ENCODE measurements around the gene MARK1.

Gene MARK1

DNA sequence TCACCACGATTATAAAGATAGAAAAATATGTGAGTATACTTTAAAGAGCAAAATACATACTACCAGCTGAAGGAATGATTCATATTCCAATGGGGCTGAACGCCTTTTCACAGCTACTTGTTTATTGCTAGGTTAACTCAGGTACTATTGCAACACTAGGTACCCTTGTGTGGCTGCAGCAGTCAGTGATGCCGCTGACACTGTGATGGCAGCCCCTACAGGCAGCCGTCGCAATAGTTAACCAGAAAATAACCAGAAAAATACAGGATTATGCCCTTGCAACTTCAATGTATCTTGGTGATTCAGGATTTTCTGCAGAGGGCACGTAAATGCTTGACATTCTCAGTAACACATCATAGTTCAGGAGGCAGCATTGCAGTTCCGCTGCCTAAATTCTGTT, 1.6 kb upstream of the MARK1 start:
- DNase-seq (ENCODE audit: low spot score), result no peak
- in situ Hi-C loops (cut with MboI; ENCODE audit: low pct_unique_long_range_greater_than_20kb, low sequenced_read_pairs, unreplicated experiment), result no loop called here
- no peak for TF ChIP-seq CTCF (IDR thresholded peaks at IDR 0.05; ENCODE audit: extremely low read depth, insufficient read depth, missing control alignments)

- in situ Hi-C loops (cut with MboI; ENCODE audit: low pct_unique_long_range_greater_than_20kb, low sequenced_read_pairs, unreplicated experiment), result no loop called here
- peak; percentile 54 for DNase-seq (ENCODE audit: low spot score)
- TF ChIP-seq CTCF (IDR thresholded peaks at IDR 0.05; ENCODE audit: extremely low read depth, insufficient read depth, missing control alignments), result no peak
Observed at GRCh38 chr1:220527279-220527907, 543 bp upstream of the MARK1 start.

GRCh38 chr1:220528679-220529501, 954 bp downstream of the MARK1 start:
- TF ChIP-seq CTCF (IDR thresholded peaks at IDR 0.05; ENCODE audit: extremely low read depth, insufficient read depth, missing control alignments), result no peak
- in situ Hi-C loops (cut with MboI; ENCODE audit: low pct_unique_long_range_greater_than_20kb, low sequenced_read_pairs, unreplicated experiment), result no loop called here
- DNase-seq (ENCODE audit: low spot score), result peak; percentile 21

- TF ChIP-seq CTCF (IDR thresholded peaks at IDR 0.05; ENCODE audit: extremely low read depth, insufficient read depth, missing control alignments), result no peak
- DNase-seq (ENCODE audit: low spot score), result no peak
- in situ Hi-C loops (cut with MboI; ENCODE audit: low pct_unique_long_range_greater_than_20kb, low sequenced_read_pairs, unreplicated experiment), result no loop called here
Observed at GRCh38 chr1:220529521-220530020, 1.6 kb downstream of the MARK1 start.

DNA sequence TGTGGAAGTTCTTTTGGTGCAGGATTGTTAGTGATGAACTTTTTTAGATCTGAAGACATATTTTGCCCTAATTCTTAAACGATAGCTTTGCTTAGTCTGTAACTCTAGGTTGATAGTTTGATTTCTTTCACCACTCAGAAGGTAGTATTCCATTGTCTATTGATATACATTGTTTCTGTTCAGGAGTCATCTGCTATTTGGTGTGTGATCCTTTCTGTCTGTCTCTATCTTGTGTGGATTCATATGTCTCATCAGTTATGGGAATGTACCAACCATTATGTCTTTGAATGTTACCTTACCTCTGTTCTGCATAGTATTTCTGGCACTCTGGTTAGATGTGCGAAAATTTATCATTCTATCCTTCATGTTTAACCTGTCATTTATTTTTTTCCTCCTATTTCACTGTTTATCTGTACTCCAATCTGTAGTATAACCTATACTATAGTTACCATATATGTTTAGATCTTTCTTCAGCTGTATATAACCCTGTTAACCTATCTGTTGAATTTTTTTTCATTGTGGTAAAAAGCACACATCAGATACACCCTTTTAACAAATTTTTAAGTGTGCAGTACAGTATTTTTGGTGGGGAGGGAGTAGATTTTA, 5.7 kb downstream of the MARK1 start:
- no peak for TF ChIP-seq CTCF (IDR thresholded peaks at IDR 0.05; ENCODE audit: extremely low read depth, insufficient read depth, missing control alignments)
- in situ Hi-C loops (cut with MboI; ENCODE audit: low pct_unique_long_range_greater_than_20kb, low sequenced_read_pairs, unreplicated experiment), result no loop called here
- no peak for DNase-seq (ENCODE audit: low spot score)

DNA sequence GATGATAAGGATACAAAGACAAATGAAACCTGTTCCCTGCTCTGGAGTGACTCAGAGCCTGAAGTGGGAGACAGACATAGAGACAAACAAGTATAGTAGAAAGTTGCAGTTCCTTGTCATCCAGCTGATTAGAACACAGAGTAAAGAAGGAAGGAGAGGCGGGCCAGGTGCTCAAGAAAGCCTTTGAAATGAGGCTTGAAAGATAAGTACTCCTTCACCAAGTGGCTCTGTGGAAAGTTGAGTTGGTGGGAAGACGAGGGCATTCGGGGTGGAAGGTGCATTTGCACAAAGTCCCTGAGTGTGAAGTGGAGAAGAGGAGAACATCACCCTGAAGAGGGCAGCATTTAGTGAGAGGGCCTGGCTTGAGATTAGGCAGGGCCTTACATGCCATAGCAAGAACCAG, 17.0 kb downstream of the MARK1 start:
- in situ Hi-C loops (cut with MboI; ENCODE audit: low pct_unique_long_range_greater_than_20kb, low sequenced_read_pairs, unreplicated experiment), result no loop called here
- TF ChIP-seq CTCF (IDR thresholded peaks at IDR 0.05; ENCODE audit: extremely low read depth, insufficient read depth, missing control alignments), result peak; percentile 18
- DNase-seq (ENCODE audit: low spot score), result no peak

Data from GM13977 (cell line).